LNCaP clone FGC (cell line): ENCODE results near the gene SORCS2.

Experiments used
- DNase-seq: peaks from one replicate; pipeline ENCODE4 v3.0.0-alpha.2; 2011; ENCODE audit warnings: low read depth
- H3K4me3 ChIP-seq: 2 replicates; pipeline ENCODE4 v1.5.1; 2011; ENCODE audit warnings: mild to moderate bottlenecking, low read depth, low read length, control low read depth
- CTCF ChIP-seq: IDR thresholded peaks from 2 replicates; pipeline ENCODE4 v1.5.1; 2012; ENCODE audit warnings: mild to moderate bottlenecking; ENCODE audit not compliant: control insufficient read depth, insufficient read depth; ENCODE audit errors: extremely low read depth

SORCS2 gene

GRCh38 chr4:7279902-7280301 lies 87.6 kb downstream of the SORCS2 start:
- no peak for TF ChIP-seq CTCF
- DNase-seq, result no peak
- H3K4me3 ChIP-seq, result no peak overlapping the region

DNA sequence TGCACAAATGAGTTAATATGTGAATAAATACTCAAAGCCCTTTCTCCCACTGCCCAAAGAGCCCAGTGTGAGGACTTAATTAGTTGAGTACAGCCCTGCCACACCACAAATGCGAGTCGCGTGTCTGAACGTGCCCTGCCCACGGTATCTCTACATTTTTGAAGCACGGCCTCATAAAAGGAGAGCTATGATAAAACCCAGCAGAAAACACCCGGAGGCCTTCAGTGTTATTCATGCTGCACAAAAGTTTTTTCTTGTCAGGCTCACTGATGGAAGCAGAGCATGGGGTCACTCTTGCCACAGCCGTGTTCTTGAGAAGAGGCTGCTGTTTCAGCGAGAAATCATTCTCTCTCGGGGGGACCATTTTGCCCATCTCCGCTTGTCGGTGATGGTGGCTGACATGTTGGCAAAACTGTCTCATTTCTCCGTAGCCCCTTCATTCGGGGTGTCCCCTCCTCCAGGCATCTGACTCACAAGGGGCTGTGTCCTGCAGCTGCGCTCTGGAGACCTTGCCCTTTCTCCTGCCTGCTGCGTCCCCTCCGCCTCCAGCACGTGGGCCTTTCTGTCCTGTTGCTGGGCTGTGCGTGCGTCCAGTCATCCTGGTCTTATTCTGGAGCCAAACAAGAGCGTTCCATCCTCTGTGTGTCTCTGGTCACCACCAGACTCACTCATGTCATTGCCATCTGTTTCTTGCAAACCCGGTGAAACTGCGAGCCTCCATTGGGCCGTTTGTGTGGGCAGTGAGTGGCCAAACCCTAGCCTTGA lies 88.8 kb downstream of the SORCS2 start:
- H3K4me3 ChIP-seq, result no peak overlapping the region
- TF ChIP-seq CTCF, result no peak
- no peak for DNase-seq

- TF ChIP-seq CTCF, result no peak
- DNase-seq, result no peak
- no peak overlapping the region for H3K4me3 ChIP-seq
Observed at GRCh38 chr4:7281691-7282665, 89.6 kb downstream of the SORCS2 start.

DNA sequence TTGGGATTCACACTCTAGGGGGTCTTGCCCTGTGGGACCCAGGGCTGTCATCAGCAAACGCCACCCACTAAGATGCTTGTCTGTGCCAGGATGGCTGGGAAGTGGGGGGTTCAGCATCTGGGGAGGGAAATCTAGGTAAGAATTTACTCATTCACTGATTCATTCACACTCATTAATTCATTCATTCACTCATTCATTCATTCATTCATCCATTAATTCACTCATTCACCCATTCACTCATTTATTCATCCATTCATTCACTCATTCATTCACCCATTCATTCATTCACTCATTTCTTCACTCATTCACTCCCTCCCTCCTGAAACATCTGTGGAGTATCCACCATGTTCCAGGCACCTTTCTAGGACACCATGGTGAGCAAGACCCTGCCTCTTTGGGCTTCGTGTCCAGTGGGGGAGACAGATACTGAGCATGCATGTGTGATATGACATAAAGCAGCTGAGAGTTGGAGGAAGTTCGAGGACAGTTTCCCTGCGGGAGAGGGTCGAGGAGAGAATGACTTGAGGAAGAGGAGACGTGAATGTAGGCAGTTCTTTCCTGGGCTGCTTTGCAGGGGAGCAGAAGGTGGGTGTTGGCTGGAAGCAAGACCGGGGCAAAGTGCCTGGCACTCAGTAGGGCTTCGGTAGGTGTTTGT lies 90.6 kb downstream of the SORCS2 start:
- DNase-seq, result no peak
- TF ChIP-seq CTCF, result no peak
- no peak overlapping the region for H3K4me3 ChIP-seq

- no peak for TF ChIP-seq CTCF
- no peak overlapping the region for H3K4me3 ChIP-seq
- no peak for DNase-seq
Observed at GRCh38 chr4:7285244-7286094, 93.1 kb downstream of the SORCS2 start.

- TF ChIP-seq CTCF, result no peak
- DNase-seq, result no peak
- no peak overlapping the region for H3K4me3 ChIP-seq
Observed at GRCh38 chr4:7286170-7286569, 93.8 kb downstream of the SORCS2 start.
